SIG-M5 treated with dmso at 0.1 percent for 504 hours (cell line): ENCODE measurements around the gene OR6S1.
"Not testable (repeated sequence)": the region's sequence is repeated elsewhere in the genome, so short reads cannot be mapped to it uniquely, and the experiment has no call there.

ENCODE experiments used
- DNase-seq: peaks from one replicate; lab custom pipeline; 2025; ENCODE audit not compliant: unreplicated experiment; lab: John Stamatoyannopoulos, UW

OR6S1 gene

GRCh38 chr14:20671597-20672283 is 30.2 kb upstream of the OR6S1 start:
- peak; percentile 70 for DNase-seq

GRCh38 chr14:20668969-20669368 is 27.5 kb upstream of the OR6S1 start:
- DNase-seq, result no peak

GRCh38 chr14:20667957-20668356 is 26.5 kb upstream of the OR6S1 start:
- no peak for DNase-seq

- DNase-seq, result not testable (repeated sequence)
Observed at GRCh38 chr14:20666400-20666961, 25.0 kb upstream of the OR6S1 start.

GRCh38 chr14:20662968-20663732 is 21.7 kb upstream of the OR6S1 start:
- DNase-seq, result peak; percentile 62

GRCh38 chr14:20661197-20661596 is 19.7 kb upstream of the OR6S1 start:
- no peak for DNase-seq

- DNase-seq, result no peak
Observed at GRCh38 chr14:20659813-20660395, 18.4 kb upstream of the OR6S1 start.

- DNase-seq, result no peak
Observed at GRCh38 chr14:20659336-20659735, 17.8 kb upstream of the OR6S1 start.

GRCh38 chr14:20658246-20658645 is 16.8 kb upstream of the OR6S1 start:
- no peak for DNase-seq

GRCh38 chr14:20657216-20658211 is 16.0 kb upstream of the OR6S1 start:
- peak; percentile 51 for DNase-seq

- no peak for DNase-seq
Observed at GRCh38 chr14:20656274-20656673, 14.8 kb upstream of the OR6S1 start.

GRCh38 chr14:20655851-20656250 is 14.4 kb upstream of the OR6S1 start:
- DNase-seq, result no peak

- no peak for DNase-seq
Observed at GRCh38 chr14:20652996-20653975, 11.8 kb upstream of the OR6S1 start.

- no peak for DNase-seq
Observed at GRCh38 chr14:20645481-20645880, 4.0 kb upstream of the OR6S1 start.

GRCh38 chr14:20644520-20644919 is 3.0 kb upstream of the OR6S1 start:
- no peak for DNase-seq

- not testable (repeated sequence) for DNase-seq
Observed at GRCh38 chr14:20642755-20643154, 1.3 kb upstream of the OR6S1 start.

GRCh38 chr14:20642182-20642581 is 691 bp upstream of the OR6S1 start:
- DNase-seq, result no peak

GRCh38 chr14:20632831-20633691 is 8.4 kb downstream of the OR6S1 start:
- peak; percentile 83 for DNase-seq

- no peak for DNase-seq
Observed at GRCh38 chr14:20632448-20632830, 9.1 kb downstream of the OR6S1 start.
